HEK293 (cell line): ENCODE measurements around the gene NEU4.

ENCODE experiments used
- CTCF ChIA-PET: fragments of 350-600 bp; formaldehyde crosslinking; extraction: SDS; loops from one replicate; lab custom pipeline; 2021; ENCODE audit warnings: antibody characterized with exemption; lab: Yijun Ruan, JAX
- POLR2A ChIA-PET: fragments of 300-600 bp; formaldehyde crosslinking; extraction: SDS; loops from one replicate; lab custom pipeline; 2020; ENCODE audit warnings: antibody characterized with exemption, inconsistent platforms; lab: Yijun Ruan, JAX
- H3K27ac ChIP-seq: fragments of 200-500 bp; sonication (Bioruptor generic); 2 replicates; pipeline ENCODE4 v1.5.1; 2014; ENCODE audit warnings: low read depth, low read length, control low read depth, inconsistent platforms; ENCODE audit errors: extremely low read depth
- H3K36me3 ChIP-seq, 2 experiments: fragments of 200-500 bp in 1 of 2; sonication (Bioruptor generic) in 1 of 2; 1 replicate in 1 of 2; 2 replicates in 1 of 2; pipeline ENCODE4 v1.5.1; 2014 to 2017; ENCODE audit warnings: inconsistent platforms in 2 of 2, low read length in 2 of 2; ENCODE audit not compliant: control insufficient read depth in 2 of 2, insufficient read depth in 1 of 2
- H3K4me1 ChIP-seq: fragments of 200-500 bp; sonication (Bioruptor generic); 2 replicates; pipeline ENCODE4 v1.5.1; 2014; ENCODE audit warnings: mild to moderate bottlenecking, low read length, inconsistent platforms; ENCODE audit not compliant: control insufficient read depth, insufficient read depth
- H3K4me3 ChIP-seq: 2 replicates; pipeline ENCODE4 v1.5.1; 2011; ENCODE audit warnings: low read depth, mild to moderate bottlenecking, control low read depth, low read length, moderate library complexity
- H3K9me3 ChIP-seq: fragments of 200-500 bp; sonication (Bioruptor generic); 2 replicates; pipeline ENCODE4 v1.5.1; 2014; ENCODE audit warnings: low read depth, low read length, inconsistent platforms; ENCODE audit not compliant: control insufficient read depth, insufficient read depth
- BCL11A ChIP-seq: fragments of 450-650 bp; formaldehyde crosslinking; IDR thresholded peaks from 2 replicates; pipeline ENCODE4 v1.5.1; 2016; ENCODE audit warnings: low read depth, missing biosample characterization, missing genetic modification characterization
- CTCF ChIP-seq: fragments of 450-650 bp; formaldehyde crosslinking; IDR thresholded peaks from 2 replicates; pipeline ENCODE4 v1.5.1; 2016; ENCODE audit warnings: missing biosample characterization, missing genetic modification characterization
- IKZF3 ChIP-seq: fragments of 450-650 bp; IDR thresholded peaks from 2 replicates; pipeline ENCODE4 v1.5.0; 2018; ENCODE audit warnings: missing biosample characterization, mild to moderate bottlenecking, missing genetic modification characterization, moderate library complexity
- KLF10 ChIP-seq: fragments of 450-650 bp; IDR thresholded peaks from 2 replicates; pipeline ENCODE4 v1.5.1; 2018; ENCODE audit warnings: missing biosample characterization, mild to moderate bottlenecking, missing genetic modification characterization
- MZF1 ChIP-seq: fragments of 450-650 bp; formaldehyde crosslinking; IDR thresholded peaks from 2 replicates; pipeline ENCODE4 v1.5.1; 2017; ENCODE audit warnings: missing biosample characterization, missing genetic modification characterization, borderline replicate concordance
- OVOL3 ChIP-seq: fragments of 450-650 bp; formaldehyde crosslinking; IDR thresholded peaks from 2 replicates; pipeline ENCODE4 v1.5.1; 2016; ENCODE audit warnings: missing biosample characterization, missing genetic modification characterization
- PRDM2 ChIP-seq: fragments of 450-650 bp; formaldehyde crosslinking; IDR thresholded peaks from 2 replicates; pipeline ENCODE4 v1.5.1; 2016; ENCODE audit warnings: missing biosample characterization, missing genetic modification characterization, borderline replicate concordance
- SALL2 ChIP-seq: fragments of 450-650 bp; formaldehyde crosslinking; IDR thresholded peaks from 2 replicates; pipeline ENCODE4 v1.5.0; 2017; ENCODE audit warnings: missing biosample characterization, mild to moderate bottlenecking, missing genetic modification characterization, borderline replicate concordance
- ZFP3 ChIP-seq: fragments of 450-650 bp; formaldehyde crosslinking; IDR thresholded peaks from 2 replicates; pipeline ENCODE4 v1.5.1; 2016; ENCODE audit warnings: low read depth, missing biosample characterization, missing genetic modification characterization
- ZIC2 ChIP-seq: fragments of 450-650 bp; formaldehyde crosslinking; IDR thresholded peaks from 2 replicates; pipeline ENCODE4 v1.5.1; 2016; ENCODE audit warnings: missing biosample characterization, missing genetic modification characterization
- ZNF16 ChIP-seq: fragments of 450-650 bp; formaldehyde crosslinking; IDR thresholded peaks from 2 replicates; pipeline ENCODE4 v1.5.1; 2016; ENCODE audit warnings: low read depth, missing biosample characterization, missing genetic modification characterization
- ZNF24 ChIP-seq: fragments of 450-650 bp; formaldehyde crosslinking; IDR thresholded peaks from 2 replicates; pipeline ENCODE4 v1.5.1; 2016; ENCODE audit warnings: missing biosample characterization, missing genetic modification characterization
- ZNF354C ChIP-seq: fragments of 450-650 bp; formaldehyde crosslinking; IDR thresholded peaks from 2 replicates; pipeline ENCODE4 v1.5.1; 2016; ENCODE audit warnings: missing biosample characterization, missing genetic modification characterization, low read depth, borderline replicate concordance
- ZNF513 ChIP-seq: fragments of 450-650 bp; IDR thresholded peaks from 2 replicates; pipeline ENCODE4 v1.5.1; 2018; ENCODE audit warnings: missing biosample characterization, missing genetic modification characterization
- ZNF610 ChIP-seq: fragments of 450-650 bp; formaldehyde crosslinking; IDR thresholded peaks from 2 replicates; pipeline ENCODE4 v1.5.1; 2016; ENCODE audit warnings: missing biosample characterization, missing genetic modification characterization, borderline replicate concordance
- ZNF677 ChIP-seq: fragments of 450-650 bp; IDR thresholded peaks from 2 replicates; pipeline ENCODE4 v1.5.0; 2018; ENCODE audit warnings: missing biosample characterization, mild to moderate bottlenecking, missing genetic modification characterization, moderate library complexity

The NEU4 gene

GRCh38 chr2:241854342-241855244 lies 45.6 kb downstream of the NEU4 start:
- no peak for TF ChIP-seq ZNF677 (tag by site-specific recombination)
- no peaks in the 10 kb centered on the region for H3K36me3 ChIP-seq
- H3K9me3 ChIP-seq, result no peaks in the 10 kb centered on the region
- ChIA-PET POLR2A (interaction anchor here (1.0 kb wide), 1 partner anchor 168 kb away, joined by 4 read pairs; the partner anchor contains the start of gene DTYMK), CTCF (no interaction called here)
- no peaks in the 10 kb centered on the region for H3K4me1 ChIP-seq
- H3K27ac ChIP-seq, result no peak overlapping the region
- no peak overlapping the region for H3K4me3 ChIP-seq

GRCh38 chr2:241855245-241855887 lies 46.4 kb downstream of the NEU4 start:
- Histone ChIP-seq H3K9me3 (no peaks in the 10 kb centered on the region), H3K36me3 (no peaks in the 10 kb centered on the region), H3K4me3 (no peak overlapping the region), H3K27ac (no peak overlapping the region), H3K4me1 (no peaks in the 10 kb centered on the region)
- POLR2A ChIA-PET, result interaction anchor here (1.0 kb wide), 1 partner anchor 169 kb away, joined by 4 read pairs; the partner anchor contains the start of gene DTYMK
- CTCF ChIA-PET, result no interaction called here
- no peak for TF ChIP-seq BCL11A (tag by site-specific recombination)

GRCh38 chr2:241855888-241856422 lies 47.0 kb downstream of the NEU4 start:
- Histone ChIP-seq H3K4me1 (no peaks in the 10 kb centered on the region), H3K36me3 (no peaks in the 10 kb centered on the region), H3K9me3 (no peaks in the 10 kb centered on the region), H3K27ac (no peak overlapping the region), H3K4me3 (no peak overlapping the region)
- ChIA-PET POLR2A (no interaction called here), CTCF (no interaction called here)
- TF ChIP-seq KLF10 (tag by site-specific recombination) (no peak), CTCF (tag by site-specific recombination) (no peak), ZNF354C (tag by site-specific recombination) (no peak), ZNF610 (tag by site-specific recombination) (no peak), OVOL3 (tag by site-specific recombination) (no peak), PRDM2 (no peak), MZF1 (tag by site-specific recombination) (no peak), SALL2 (tag by site-specific recombination) (no peak), ZNF513 (tag by site-specific recombination) (no peak), ZIC2 (tag by site-specific recombination) (no peak), ZFP3 (no peak), IKZF3 (no peak), ZNF16 (no peak), ZNF24 (tag by site-specific recombination) (no peak)
